Mesenteric fat pad (tissue), 1 donor: ENCODE measurements around the gene CYB5B. TPM values are rescaled to one million over a fixed set of nuclear protein-coding genes. Genes with fewer than 3 reads are reported as not detected.

Experiments used
- DNase-seq: peaks from one replicate; pipeline ENCODE4 v3.0.0-alpha.2; 2020; ENCODE audit warnings: low spot score
- total RNA-seq: library from RNA; stranded (reverse); fragmentation: NEBNext Ultra II Directional; extraction: Animal tissue kit (Norgen Biotek cat#: 25700); gene quantifications from one replicate; pipeline ENCODE4 v1.2.1, GENCODE V29; 2021
- donor health status: DM: yes; HTN: yes; CAD: no.

CYB5B gene
- total RNA-seq, 1 donor from 2014 or later = 62.5 TPM

DNA sequence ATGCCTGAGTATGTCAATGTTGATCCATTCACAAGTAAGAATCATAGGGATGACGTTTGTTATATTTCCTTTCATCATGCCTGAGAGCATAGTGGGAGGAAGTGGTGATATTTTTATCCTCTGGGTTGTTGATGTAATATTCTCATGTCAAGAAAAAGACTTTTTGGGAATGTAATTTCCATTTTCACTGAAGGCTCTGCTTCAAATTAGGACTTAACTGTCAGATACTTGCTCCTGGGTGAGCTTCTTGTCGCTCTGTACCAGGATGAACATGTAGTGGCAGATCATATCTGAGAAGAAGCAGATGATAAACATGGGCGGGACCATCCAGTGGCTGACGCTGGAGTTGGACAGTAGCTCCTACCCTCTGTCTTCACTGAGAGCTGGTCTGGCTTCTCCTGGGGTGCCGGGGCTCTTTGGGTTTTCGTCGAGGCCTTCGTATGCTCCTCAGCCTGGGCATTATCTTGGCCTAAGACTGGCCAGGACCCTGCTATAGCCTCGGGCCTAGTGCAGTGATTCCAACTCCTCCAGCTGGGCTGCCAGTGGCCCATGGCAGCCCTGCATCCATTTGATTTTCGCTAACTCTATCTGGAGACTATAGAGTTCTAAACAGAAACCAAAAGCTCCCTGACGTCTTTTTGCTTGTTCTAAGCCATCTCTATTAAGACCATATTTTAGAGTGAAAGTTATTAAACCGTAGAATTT is 19.7 kb downstream of the CYB5B start:
- DNase-seq = no peak

GRCh38 chr16:69444873-69445517 is 20.6 kb downstream of the CYB5B start:
- no peak for DNase-seq

DNA sequence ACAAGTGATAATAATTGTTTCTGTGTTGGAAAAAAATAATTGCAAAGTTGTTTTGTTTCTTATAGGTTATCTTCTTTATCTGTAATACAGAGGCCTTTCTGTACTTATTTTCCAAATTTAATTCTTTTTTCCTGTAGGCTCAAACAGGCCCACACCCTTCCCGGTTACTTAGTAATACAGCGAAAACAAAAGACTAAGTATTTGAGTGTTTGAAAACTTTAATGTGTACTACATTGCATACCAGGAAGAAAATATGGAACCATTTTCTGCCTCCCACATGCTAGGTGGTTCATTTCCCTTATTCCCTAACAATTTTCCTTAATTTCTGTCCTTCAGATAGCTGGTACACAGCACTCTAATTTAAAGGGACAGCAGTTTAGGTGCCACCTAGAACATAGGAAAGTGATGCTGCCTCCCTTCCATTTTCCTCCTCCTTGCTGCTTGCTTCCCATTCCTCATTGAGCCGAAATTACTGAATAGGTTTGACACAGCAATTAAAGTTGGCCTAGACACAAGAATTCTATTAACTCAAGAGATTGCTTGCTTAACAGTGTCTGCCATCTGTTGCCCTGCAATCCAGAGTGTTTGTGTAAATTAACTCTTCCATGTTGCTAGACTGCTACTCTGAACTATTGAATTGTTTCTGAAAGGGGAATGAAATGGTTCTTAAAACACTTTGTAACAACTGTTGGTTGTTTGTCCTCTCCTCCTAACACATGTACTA is 24.2 kb downstream of the CYB5B start:
- DNase-seq = no peak

DNA sequence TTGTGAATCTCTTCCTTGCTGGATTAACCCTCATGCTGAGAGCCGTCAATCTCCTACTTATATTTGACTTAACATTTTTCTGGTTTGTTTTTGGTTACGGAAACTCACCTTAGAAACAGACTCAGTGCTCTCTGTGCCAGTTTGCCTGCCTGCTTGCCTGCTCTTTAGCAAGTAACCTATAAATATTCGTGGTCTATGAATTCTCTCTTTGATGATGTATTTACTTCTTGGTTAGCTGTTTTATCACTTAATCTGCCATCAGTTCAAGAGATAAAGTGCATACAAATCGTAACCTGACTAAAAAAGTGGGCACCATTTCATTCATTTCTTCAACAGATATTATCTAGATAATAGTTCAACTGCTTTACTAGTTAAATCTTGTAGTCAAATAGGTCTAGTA is 26.7 kb downstream of the CYB5B start:
- DNase-seq = no peak

DNA sequence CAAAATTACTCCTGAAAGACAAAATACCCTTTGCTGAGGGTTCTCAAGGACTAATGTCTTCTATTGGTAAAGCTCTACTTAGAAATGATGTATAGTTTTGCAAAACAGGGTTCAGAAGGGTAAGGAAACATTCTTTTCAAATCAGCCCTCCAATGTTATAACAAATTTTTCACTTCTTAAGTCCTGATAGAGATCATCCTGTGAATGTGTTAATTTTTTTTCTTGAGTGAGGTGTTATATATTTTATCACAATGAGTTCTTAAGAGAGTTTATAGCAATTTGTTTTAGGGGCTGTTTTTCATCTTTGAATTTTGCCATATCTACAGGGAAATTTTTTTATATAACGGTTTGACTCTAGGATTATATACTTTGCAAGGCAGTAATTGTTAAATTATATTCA is 29.5 kb downstream of the CYB5B start:
- no peak for DNase-seq

GRCh38 chr16:69463876-69464275 is 39.5 kb downstream of the CYB5B start:
- no peak for DNase-seq

DNA sequence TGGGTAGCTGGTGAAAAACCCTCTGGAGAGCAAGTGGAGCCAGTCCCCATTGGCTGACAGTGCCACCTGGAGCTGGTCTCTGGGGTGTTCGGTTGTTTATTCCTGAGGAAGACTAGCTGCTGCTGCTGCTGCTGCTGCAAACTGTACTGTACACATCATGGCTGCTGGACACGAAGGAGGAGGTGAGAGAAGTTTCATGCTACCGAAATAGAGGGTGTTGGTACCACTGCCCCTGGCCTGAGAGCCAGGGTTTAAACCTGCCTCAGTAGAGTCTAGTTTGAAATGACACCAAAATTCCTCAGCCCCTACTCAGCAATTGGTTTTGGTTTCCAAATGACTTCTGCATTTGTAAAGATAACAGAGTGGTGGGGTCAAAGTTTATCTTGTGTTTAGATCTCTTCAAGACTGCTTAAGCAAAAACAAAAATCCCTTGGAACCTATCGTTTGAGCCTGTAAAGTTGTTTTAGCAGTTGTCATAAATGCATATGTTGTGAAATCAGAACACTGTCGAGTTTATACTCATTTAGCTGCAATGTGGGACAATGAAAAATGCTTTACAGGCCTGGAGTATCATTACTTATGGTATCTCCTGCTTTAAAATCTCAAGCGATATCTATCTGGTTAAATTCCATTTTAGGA is 40.8 kb downstream of the CYB5B start:
- DNase-seq = no peak

DNA sequence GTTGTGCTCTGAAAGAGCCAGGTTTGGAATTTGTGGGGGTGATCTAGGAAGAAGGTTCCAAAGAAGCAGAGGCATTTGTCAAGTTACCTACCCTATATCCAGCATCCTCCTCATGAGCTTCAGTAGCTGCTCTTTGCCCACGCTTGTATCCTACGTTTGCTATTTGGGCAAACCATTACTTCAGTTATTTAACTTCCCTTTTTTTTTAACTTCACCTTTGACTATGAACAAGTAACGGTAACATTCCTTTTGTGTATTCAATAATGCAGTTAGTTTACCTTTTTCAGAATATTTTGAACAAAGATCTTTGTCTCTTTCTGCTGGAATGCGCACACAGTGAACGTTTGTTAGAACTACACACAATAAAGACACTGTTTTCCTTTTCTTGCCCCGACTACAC is 41.5 kb downstream of the CYB5B start:
- DNase-seq = no peak

DNA sequence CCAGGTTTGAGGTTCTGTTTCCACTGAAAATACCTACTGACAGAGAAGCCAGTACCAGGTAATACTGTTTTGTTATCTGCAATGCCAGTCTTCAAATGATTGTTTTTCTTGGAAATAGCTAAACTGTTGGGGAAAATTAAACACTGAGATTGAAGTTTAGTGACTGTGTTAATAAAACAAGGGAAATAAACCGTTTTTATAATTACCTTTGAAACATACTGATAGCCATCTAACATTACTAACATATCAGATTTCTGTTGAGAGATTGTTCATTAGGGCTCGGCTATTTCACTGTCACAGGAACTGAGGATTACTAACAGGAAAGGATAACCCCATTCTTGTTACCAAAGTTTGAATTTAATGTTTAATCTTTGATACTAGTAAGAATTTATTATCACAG is 42.1 kb downstream of the CYB5B start:
- DNase-seq = no peak

- DNase-seq = no peak
Measured at GRCh38 chr16:69467080-69467479, 42.7 kb downstream of the CYB5B start.

DNA sequence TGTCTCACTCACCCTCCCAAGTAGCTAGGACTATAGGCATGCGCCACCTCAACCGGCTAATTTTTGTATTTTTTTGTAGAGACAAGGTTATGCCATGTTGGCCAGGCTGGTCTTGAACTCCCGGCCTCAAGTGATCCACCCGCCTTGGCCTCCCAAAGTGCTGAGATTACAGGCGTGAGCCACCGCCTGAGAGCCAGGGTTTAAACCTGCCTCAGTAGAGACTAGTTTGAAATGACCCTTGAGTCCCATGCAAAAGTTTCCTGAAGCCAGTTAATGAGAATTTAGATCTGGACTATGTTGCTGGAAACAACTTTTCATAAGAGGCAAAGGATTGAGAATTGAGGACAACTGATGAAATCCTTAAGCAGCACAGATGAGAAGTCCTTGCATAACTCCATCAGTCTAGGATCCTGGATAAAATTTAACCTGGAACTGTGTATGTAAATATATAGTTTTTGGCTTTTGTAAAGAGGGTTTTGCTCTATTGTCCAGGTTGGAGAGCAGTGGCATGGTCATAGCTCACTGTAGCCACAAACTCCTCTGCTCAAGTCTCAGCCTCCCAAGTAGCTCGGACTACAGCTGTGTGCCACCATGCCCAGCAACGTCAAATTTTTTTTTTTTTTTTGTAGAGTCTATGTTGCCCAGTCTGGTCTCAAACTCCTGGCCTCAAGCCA is 43.2 kb downstream of the CYB5B start:
- DNase-seq = no peak

DNA sequence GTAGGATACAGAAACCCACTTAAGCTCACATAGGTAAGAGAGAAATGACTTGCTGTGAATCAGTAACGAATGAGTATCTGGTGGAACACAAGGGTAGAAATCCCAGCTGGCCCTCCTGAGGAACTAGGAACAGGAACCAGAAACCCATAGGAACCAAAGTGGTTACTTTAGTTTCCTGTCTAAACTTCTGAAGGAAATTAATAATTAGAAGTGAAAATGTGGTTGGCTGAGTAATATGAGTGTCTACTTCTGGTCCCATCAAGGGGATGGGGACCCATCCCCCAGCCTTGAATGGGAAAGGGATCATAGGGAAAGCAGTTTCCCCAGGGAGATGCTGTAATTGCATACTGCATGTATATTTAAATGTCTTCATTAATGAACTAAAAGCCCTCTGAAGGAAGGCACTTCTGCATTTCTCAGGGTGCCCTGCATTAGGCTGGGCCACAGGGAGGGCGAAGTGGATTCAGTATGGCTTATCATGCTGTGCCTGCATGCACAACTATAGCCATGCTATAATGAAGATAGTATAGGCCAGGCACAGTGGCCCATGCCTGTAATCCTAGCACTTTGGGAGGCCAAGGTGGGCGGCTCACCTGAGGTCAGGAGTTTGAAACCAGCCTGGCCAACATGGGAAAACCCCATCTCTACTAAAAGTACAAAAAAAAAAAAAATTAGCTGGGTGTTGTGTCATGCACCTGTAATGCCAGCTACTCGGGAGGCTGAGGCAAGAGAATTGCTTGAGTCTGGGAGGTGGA is 45.6 kb downstream of the CYB5B start:
- no peak for DNase-seq

GRCh38 chr16:69471121-69471520 is 46.7 kb downstream of the CYB5B start:
- DNase-seq = no peak

DNA sequence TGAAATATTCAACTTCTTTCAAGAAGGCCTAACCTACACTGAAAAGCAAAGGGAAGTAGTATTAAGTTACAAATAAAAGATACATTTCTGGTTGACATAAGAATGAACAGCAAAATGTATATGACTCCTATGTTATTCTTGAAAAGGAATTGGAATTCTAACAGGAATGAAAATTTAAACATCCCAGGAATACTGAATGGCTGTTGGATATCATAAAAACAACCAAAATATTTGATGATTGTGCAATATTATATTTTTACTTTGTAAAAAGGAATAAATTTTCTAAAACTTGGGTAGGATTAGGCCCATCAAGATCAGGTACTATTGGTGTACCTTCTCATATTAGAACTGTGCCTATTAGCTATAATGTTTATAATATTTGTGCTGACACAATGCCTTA is 50.0 kb downstream of the CYB5B start:
- no peak for DNase-seq

GRCh38 chr16:69476920-69477443 is 52.6 kb downstream of the CYB5B start:
- no peak for DNase-seq

DNA sequence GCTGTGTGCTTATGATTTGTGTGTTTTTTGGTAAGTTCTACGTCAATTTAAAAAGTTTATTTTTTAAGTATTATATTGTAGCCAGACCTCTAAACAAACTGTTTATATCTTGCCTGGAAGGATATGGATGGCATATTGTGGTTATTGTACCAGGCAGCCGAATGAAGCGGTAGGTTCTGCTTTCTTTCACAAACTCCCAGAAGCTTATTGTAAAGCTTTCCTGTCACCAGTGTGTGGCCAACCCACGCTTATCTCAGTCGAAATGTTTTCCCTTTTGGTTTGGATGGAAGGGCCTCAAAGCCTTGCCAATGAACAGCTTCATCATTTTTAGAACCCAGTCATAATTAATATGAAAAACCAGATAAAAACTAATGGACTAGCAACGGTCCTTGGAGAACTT is 53.1 kb downstream of the CYB5B start:
- DNase-seq = no peak

- DNase-seq = no peak
Measured at GRCh38 chr16:69478685-69479084, 54.3 kb downstream of the CYB5B start.

DNA sequence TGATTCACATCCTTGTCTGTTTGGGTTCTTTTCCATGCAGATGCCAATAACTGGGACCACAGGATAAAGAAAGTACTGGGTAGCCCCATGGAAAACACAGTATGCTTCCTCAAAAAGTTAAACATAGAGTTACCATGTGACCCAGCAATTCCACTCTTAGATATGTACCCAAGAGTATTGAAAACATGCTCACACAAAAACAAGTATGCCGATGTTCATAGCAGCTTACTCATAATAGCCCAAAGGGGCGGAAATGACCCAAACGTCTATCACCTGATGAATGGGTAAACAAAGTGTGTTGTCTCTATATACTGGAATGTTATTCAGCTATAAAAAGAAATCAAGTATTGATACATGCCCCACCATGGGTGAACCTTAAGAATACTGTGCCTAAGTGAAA is 55.4 kb downstream of the CYB5B start:
- no peak for DNase-seq

- peak; percentile 91 for DNase-seq
Measured at GRCh38 chr16:69481901-69482341, 57.5 kb downstream of the CYB5B start.

GRCh38 chr16:69482410-69482991 is 58.1 kb downstream of the CYB5B start:
- no peak for DNase-seq
